ENCODE results near the gene SIAH1.
"Not testable (repeated sequence)": the region's sequence is repeated elsewhere in the genome, so short reads cannot be mapped to it uniquely, and the experiment has no call there.

Gene SIAH1

GRCh38 chr16:48374255-48374654 lies 11.0 kb downstream of the SIAH1 start:
- Histone ChIP-seq H3K4me3 (ENCODE audit: low read depth, low read length) (no peak overlapping the region), H2AFZ (ENCODE audit: low read length, unreplicated experiment) (no peak overlapping the region), H3K36me3 (ENCODE audit: insufficient read depth, low read length) (no peaks in the 10 kb centered on the region), H3K27ac (ENCODE audit: low read depth, low read length) (no peak overlapping the region), H3K27me3 (ENCODE audit: insufficient read depth, low read length) (no peaks in the 10 kb centered on the region), H3K79me2 (ENCODE audit: control insufficient read depth, insufficient read depth, low read length, unreplicated experiment) (peaks cover 96% of the 10 kb centered on the region), H3K4me1 (ENCODE audit: control insufficient read depth, insufficient read depth, low read length, unreplicated experiment) (peaks cover 39% of the 10 kb centered on the region)

- Histone ChIP-seq H3K27ac (ENCODE audit: low read depth, low read length) (no peak overlapping the region), H3K4me1 (ENCODE audit: control insufficient read depth, insufficient read depth, low read length, unreplicated experiment) (peaks cover 37% of the 10 kb centered on the region), H3K4me3 (ENCODE audit: low read depth, low read length) (no peak overlapping the region), H3K79me2 (ENCODE audit: control insufficient read depth, insufficient read depth, low read length, unreplicated experiment) (peaks cover 96% of the 10 kb centered on the region), H3K27me3 (ENCODE audit: insufficient read depth, low read length) (no peaks in the 10 kb centered on the region), H2AFZ (ENCODE audit: low read length, unreplicated experiment) (no peak overlapping the region), H3K36me3 (ENCODE audit: insufficient read depth, low read length) (no peaks in the 10 kb centered on the region)
Observed at GRCh38 chr16:48373258-48374029, 11.8 kb downstream of the SIAH1 start.

- H3K4me3 ChIP-seq (ENCODE audit: low read depth, low read length): no peak overlapping the region
- no peaks in the 10 kb centered on the region for H3K27me3 ChIP-seq (ENCODE audit: insufficient read depth, low read length)
- H3K27ac ChIP-seq (ENCODE audit: low read depth, low read length): no peak overlapping the region
- peaks cover 97% of the 10 kb centered on the region for H3K79me2 ChIP-seq (ENCODE audit: control insufficient read depth, insufficient read depth, low read length, unreplicated experiment)
- H3K4me1 ChIP-seq (ENCODE audit: control insufficient read depth, insufficient read depth, low read length, unreplicated experiment): peaks cover 38% of the 10 kb centered on the region
- H3K36me3 ChIP-seq (ENCODE audit: insufficient read depth, low read length): no peaks in the 10 kb centered on the region
- H2AFZ ChIP-seq (ENCODE audit: low read length, unreplicated experiment): no peak overlapping the region
Observed at GRCh38 chr16:48372744-48373143, 12.5 kb downstream of the SIAH1 start.

GRCh38 chr16:48371393-48371780 lies 13.8 kb downstream of the SIAH1 start:
- Histone ChIP-seq H3K4me3 (ENCODE audit: low read depth, low read length) (no peak overlapping the region), H2AFZ (ENCODE audit: low read length, unreplicated experiment) (no peak overlapping the region), H3K36me3 (ENCODE audit: insufficient read depth, low read length) (no peaks in the 10 kb centered on the region), H3K4me1 (ENCODE audit: control insufficient read depth, insufficient read depth, low read length, unreplicated experiment) (peaks cover 50% of the 10 kb centered on the region), H3K27ac (ENCODE audit: low read depth, low read length) (no peak overlapping the region), H3K79me2 (ENCODE audit: control insufficient read depth, insufficient read depth, low read length, unreplicated experiment) (peaks cover 96% of the 10 kb centered on the region), H3K27me3 (ENCODE audit: insufficient read depth, low read length) (no peaks in the 10 kb centered on the region)

GRCh38 chr16:48370668-48371392 lies 14.4 kb downstream of the SIAH1 start:
- H3K27ac ChIP-seq (ENCODE audit: low read depth, low read length); H3K4me3 ChIP-seq (ENCODE audit: low read depth, low read length); H2AFZ ChIP-seq (ENCODE audit: low read length, unreplicated experiment); H3K36me3 ChIP-seq (ENCODE audit: insufficient read depth, low read length); H3K27me3 ChIP-seq (ENCODE audit: insufficient read depth, low read length): not testable (repeated sequence)
- Histone ChIP-seq H3K79me2 (ENCODE audit: control insufficient read depth, insufficient read depth, low read length, unreplicated experiment) (peaks cover 91% of the 10 kb centered on the region), H3K4me1 (ENCODE audit: control insufficient read depth, insufficient read depth, low read length, unreplicated experiment) (peaks cover 50% of the 10 kb centered on the region)

- Histone ChIP-seq H2AFZ (ENCODE audit: low read length, unreplicated experiment) (no peak overlapping the region), H3K27ac (ENCODE audit: low read depth, low read length) (no peak overlapping the region), H3K36me3 (ENCODE audit: insufficient read depth, low read length) (no peaks in the 10 kb centered on the region), H3K4me1 (ENCODE audit: control insufficient read depth, insufficient read depth, low read length, unreplicated experiment) (peaks cover 55% of the 10 kb centered on the region), H3K27me3 (ENCODE audit: insufficient read depth, low read length) (no peaks in the 10 kb centered on the region), H3K79me2 (ENCODE audit: control insufficient read depth, insufficient read depth, low read length, unreplicated experiment) (peaks cover 91% of the 10 kb centered on the region), H3K4me3 (ENCODE audit: low read depth, low read length) (no peak overlapping the region)
Observed at GRCh38 chr16:48370229-48370628, 15.0 kb downstream of the SIAH1 start.

- H3K4me1 ChIP-seq (ENCODE audit: control insufficient read depth, insufficient read depth, low read length, unreplicated experiment): peaks cover 52% of the 10 kb centered on the region
- no peak overlapping the region for H2AFZ ChIP-seq (ENCODE audit: low read length, unreplicated experiment)
- H3K4me3 ChIP-seq (ENCODE audit: low read depth, low read length): no peak overlapping the region
- no peak overlapping the region for H3K27ac ChIP-seq (ENCODE audit: low read depth, low read length)
- H3K79me2 ChIP-seq (ENCODE audit: control insufficient read depth, insufficient read depth, low read length, unreplicated experiment): peaks cover 91% of the 10 kb centered on the region
- no peaks in the 10 kb centered on the region for H3K36me3 ChIP-seq (ENCODE audit: insufficient read depth, low read length)
- no peaks in the 10 kb centered on the region for H3K27me3 ChIP-seq (ENCODE audit: insufficient read depth, low read length)
Observed at GRCh38 chr16:48369765-48370164, 15.4 kb downstream of the SIAH1 start.

- Histone ChIP-seq H3K4me3 (ENCODE audit: low read depth, low read length) (no peak overlapping the region), H2AFZ (ENCODE audit: low read length, unreplicated experiment) (no peak overlapping the region), H3K27me3 (ENCODE audit: insufficient read depth, low read length) (no peaks in the 10 kb centered on the region), H3K79me2 (ENCODE audit: control insufficient read depth, insufficient read depth, low read length, unreplicated experiment) (peaks cover 87% of the 10 kb centered on the region), H3K4me1 (ENCODE audit: control insufficient read depth, insufficient read depth, low read length, unreplicated experiment) (peaks cover 32% of the 10 kb centered on the region), H3K36me3 (ENCODE audit: insufficient read depth, low read length) (no peaks in the 10 kb centered on the region), H3K27ac (ENCODE audit: low read depth, low read length) (peak overlapping the region; percentile 93)
Observed at GRCh38 chr16:48367441-48368049, 17.7 kb downstream of the SIAH1 start.

- Histone ChIP-seq H3K27ac (ENCODE audit: low read depth, low read length) (peak overlapping the region; percentile 93), H3K27me3 (ENCODE audit: insufficient read depth, low read length) (no peaks in the 10 kb centered on the region), H3K4me3 (ENCODE audit: low read depth, low read length) (peak overlapping the region; percentile 93), H2AFZ (ENCODE audit: low read length, unreplicated experiment) (peak overlapping the region; percentile 9), H3K4me1 (ENCODE audit: control insufficient read depth, insufficient read depth, low read length, unreplicated experiment) (peaks cover 28% of the 10 kb centered on the region), H3K79me2 (ENCODE audit: control insufficient read depth, insufficient read depth, low read length, unreplicated experiment) (peaks cover 87% of the 10 kb centered on the region), H3K36me3 (ENCODE audit: insufficient read depth, low read length) (peaks cover 8% of the 10 kb centered on the region; the same call in 1 of the 2 replicates)
Observed at GRCh38 chr16:48366165-48367093, 18.8 kb downstream of the SIAH1 start.

GRCh38 chr16:48365601-48366164 lies 19.5 kb downstream of the SIAH1 start:
- peaks cover 83% of the 10 kb centered on the region for H3K79me2 ChIP-seq (ENCODE audit: control insufficient read depth, insufficient read depth, low read length, unreplicated experiment)
- peaks cover 10% of the 10 kb centered on the region; the same call in 1 of the 2 replicates for H3K36me3 ChIP-seq (ENCODE audit: insufficient read depth, low read length)
- H3K27ac ChIP-seq (ENCODE audit: low read depth, low read length): peak overlapping the region; percentile 93
- peaks cover 28% of the 10 kb centered on the region for H3K4me1 ChIP-seq (ENCODE audit: control insufficient read depth, insufficient read depth, low read length, unreplicated experiment)
- H2AFZ ChIP-seq (ENCODE audit: low read length, unreplicated experiment): peak overlapping the region; percentile 9
- H3K27me3 ChIP-seq (ENCODE audit: insufficient read depth, low read length): no peaks in the 10 kb centered on the region
- peak overlapping the region; percentile 93 for H3K4me3 ChIP-seq (ENCODE audit: low read depth, low read length)

Measured in ACC112 (cell line).